HG02840 (cell line): ENCODE results near the gene GCLC.
"Not testable (repeated sequence)": the region's sequence is repeated elsewhere in the genome, so short reads cannot be mapped to it uniquely, and the experiment has no call there.

Source experiments
- ATAC-seq: cut with Tn5 transposase; IDR thresholded peaks from one replicate; pipeline ENCODE4 v1.9.1; 2021; ENCODE audit warnings: mild to moderate bottlenecking, moderate library complexity, moderate number of reproducible peaks; ENCODE audit not compliant: unreplicated experiment, low FRiP score

GCLC gene

DNA sequence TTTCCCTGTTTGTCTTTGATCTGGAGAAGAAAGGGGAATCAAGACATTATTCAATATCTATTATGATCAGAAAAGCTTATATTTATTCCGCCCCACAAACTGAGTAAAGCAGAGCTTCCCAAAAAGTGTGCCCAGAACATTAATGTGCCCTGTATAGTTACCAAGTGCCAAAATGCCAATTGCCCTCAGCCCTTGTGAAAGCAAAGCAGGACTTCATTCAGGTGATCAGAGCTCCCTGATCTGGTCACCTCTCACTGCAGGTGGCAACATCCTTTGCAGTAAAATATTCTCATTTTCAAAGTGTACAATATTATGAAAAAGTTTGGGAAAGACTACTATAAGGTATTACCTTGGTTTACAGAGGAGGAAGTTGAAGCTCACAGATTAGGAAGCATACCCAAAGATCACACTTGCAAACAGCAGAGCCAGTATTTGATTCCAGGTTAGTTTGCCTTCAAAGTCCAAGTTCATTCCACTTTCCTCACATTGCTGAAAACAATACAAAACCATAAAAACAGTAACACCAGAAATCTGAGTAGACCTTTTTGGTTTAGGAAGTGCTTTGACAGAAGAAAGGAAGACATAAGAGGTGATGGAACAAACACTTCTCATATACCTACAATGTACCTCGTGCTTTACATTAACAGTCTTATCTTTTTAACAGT lies 19.6 kb upstream of the GCLC start:
- no peak for ATAC-seq

DNA sequence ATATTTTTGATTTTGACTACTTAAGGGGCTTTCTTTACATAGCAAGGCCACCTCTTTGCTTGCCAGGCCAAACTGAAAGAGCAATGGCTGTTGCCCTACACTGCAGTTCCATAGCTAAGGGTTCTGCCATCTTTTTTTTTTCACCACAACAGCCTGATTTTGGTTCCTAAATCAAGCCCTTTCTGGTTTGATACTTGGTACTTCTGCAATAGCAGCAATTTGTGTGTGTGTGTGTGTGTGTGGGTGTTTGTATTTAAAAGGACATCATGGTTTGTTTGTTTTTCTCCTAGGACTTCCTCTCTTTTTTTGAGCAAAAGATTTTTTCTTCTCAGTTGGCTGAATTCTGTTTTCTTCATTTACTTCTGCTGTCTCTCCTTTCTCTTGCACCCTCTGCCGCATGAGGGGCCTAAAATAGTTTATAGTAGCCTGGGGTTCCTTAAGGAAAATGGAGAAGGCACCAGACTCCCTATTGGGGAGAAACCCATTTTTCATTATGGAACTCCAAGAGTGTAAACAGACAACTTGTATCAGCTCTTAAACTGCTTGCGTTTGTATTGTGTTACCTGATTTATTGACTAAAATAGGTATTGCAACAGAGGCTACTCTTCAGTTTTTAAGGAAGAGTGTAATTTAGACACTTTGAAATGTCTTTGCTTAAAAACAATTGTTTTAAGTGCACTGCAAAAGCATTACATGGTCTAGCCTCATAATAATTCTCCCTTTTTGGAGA lies 12.2 kb upstream of the GCLC start:
- no peak for ATAC-seq

DNA sequence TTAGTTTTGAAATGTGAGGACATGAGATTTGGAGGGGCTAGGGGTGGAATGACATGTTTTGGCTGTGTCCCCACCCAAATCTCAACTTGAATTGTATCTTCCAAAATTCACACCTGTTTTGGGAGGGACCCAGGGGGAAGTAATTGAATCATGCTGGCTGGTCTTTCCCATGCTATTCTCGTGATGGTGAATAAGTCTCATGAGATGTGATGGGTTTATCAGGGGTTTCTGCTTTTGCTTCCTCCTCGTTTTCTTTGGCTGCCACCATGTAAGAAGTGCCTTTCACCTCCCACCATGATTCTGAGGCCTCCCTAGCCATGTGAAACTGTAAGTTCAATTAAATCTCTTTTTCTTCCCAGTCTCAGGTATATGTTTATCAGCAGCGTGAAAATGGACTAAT lies 8.7 kb upstream of the GCLC start:
- not testable (repeated sequence) for ATAC-seq

DNA sequence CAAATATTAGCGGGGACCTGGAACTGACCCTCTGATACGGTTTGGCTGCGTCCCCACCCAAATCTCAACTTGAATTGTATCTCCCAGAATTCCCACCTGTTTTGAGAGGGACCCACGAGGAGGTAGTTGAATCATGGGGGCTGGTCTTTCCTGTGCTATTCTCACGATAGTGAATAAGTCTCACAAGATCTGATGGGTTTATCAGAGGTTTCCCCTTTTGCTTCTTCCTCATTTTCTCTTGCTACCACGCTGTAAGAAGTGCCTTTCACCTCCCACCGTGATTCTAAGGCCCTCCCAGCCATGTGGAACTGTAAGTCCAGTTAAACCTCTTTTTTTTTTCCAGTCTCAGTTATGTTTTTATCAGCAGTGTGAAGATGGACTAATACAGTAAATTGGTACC lies 6.8 kb upstream of the GCLC start:
- not testable (repeated sequence) for ATAC-seq

DNA sequence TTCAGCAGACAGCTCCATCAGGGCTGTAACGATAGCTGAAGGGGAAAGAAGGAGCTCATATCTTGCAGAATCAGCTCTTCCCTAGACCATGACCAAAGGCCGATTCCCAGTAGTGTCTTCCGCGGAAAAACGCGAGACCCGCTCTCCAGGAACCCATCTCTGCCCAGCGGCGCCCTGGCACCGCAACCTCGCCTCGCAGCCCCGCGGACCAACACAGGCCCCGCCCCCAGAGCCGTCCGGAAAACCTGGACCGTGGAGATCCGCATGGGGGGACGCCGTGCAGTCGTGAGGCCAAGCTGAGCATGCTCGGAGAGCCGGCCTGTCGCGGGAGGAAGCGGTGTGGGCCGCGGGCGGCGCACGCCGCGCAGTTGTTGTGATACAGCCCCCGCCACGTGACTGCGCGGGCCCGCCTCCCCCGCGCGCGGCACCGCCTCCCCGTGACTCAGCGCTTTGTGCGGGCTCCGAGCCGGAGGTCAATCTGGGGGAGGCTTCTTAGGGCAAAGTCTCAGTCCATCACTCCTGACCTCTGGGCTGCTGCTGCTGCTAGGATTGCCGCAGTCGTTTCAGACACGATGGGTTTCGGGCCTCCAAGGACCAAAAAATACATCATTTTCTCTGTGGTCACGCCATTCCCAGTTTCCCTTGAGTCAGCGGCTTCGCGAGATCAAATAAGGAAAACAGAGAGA lies 3.1 kb upstream of the GCLC start:
- peak; percentile 71 for ATAC-seq

DNA sequence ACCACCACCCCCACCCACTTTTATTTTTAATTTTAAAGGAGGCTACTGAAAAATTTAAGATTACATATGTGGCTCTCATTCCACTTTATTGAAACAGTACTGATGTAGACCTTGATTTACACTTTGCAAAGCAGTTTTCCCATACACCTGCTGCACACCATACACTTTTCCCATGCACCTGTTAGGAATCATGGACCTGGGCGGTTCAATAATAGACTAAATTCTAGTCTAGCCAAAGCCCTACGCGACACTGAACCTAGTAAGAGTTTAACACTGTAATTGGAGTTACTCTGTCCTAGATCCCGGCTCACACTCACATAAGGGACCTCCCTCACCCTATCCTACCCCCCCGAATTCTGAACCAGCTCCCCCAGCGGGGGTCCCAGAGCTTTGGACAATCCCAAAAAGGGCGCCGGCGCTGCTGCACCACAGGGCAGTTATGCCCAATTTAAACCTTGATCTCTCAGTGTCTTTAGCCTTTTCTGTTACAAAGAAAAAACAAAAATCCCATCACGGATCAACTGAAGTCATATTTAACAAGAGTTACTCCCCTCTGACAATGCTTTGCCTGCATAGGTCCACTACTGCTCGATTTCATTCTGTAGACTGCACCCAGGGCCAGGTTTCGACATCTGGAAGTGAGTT lies 2.4 kb upstream of the GCLC start:
- ATAC-seq, result peak; percentile 8

DNA sequence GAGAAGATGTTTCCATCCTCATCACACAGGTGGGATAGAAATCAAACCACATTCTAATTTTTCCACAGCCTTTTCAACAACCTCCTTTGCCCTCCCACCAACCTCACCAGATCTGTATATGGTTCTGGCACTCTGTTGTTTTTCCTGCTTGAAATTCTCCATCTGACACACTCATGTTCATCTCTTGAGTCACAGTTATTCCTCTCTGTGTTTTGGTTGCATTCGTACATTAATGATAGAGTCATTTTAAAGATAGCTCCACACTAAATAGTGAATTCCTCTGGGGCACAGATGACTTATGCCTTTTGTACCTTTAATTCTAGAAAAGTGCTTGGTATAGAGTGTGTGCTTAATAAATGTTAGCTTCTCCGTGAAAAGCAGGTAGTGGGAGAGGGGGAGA lies 1.4 kb upstream of the GCLC start:
- ATAC-seq, result no peak

DNA sequence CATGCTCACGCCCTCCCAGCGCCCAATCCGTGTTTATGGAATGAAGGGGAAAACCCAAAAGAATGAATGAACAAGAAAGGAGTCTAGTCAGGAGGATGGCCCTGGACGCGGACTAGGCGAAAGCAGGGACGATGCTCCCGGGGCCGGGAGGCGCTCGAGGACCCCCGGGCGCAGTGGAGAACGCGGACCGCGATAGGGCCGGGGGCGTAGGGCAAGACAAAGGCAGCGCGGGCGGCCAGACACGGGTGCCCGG lies 758 bp downstream of the GCLC start:
- no peak for ATAC-seq

DNA sequence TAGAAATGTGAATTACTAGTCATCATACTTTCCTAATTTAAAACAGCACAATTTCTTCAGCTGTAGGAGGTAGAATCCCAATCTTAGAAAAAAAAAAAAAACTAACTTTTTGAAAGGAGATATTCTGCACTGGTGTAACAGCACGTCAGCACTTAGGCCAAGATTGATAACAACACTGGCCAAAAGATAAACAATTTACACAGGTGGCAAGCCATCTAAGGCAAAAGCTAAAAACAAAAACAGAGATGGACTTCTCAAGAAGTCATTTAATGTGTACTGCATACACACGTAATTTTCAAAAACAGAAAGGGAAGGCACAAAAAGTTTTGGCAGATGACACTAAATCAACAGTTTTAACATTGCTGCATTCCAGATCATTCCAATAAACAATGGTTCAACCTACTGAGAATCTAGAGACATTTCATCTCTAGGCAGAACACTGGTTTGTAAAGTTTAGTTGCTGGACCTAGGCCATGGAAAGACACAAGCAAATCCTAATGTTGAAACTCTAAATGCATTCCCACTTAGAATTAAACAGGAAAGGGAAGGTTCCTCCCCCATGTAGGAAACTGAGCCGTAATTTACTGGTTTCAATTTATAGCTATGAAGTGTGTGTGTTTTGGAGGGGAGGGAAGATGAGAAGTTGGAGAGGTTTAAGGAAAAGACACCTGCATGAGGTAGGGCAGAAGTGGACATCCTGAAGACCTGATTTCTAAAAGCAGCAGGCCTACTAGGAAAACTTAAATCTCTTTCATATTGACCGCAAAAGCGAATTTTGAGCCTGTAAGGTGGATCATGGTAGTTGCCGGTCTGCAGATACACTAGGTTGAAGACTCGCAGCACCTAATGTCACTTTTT lies 1.3 kb downstream of the GCLC start:
- no peak for ATAC-seq

DNA sequence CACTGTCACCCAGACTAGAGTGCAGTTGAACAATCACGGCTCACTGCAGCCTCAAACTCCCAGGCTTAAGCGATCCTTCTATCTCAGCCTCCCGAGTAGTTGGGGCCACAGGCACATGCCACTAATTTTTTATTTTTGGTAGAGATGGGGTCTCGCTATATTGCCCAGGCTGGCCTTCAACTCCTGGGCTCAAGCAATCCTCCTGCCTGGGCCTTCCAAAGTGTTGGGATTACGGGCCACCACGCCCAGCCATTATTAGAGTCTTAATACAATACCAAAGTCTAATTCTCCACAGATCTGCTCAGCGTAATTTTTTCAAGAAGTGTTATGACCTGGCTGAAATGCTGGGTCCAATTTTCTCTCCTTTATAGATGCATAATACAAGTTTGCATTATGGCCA lies 3.0 kb downstream of the GCLC start:
- no peak for ATAC-seq

DNA sequence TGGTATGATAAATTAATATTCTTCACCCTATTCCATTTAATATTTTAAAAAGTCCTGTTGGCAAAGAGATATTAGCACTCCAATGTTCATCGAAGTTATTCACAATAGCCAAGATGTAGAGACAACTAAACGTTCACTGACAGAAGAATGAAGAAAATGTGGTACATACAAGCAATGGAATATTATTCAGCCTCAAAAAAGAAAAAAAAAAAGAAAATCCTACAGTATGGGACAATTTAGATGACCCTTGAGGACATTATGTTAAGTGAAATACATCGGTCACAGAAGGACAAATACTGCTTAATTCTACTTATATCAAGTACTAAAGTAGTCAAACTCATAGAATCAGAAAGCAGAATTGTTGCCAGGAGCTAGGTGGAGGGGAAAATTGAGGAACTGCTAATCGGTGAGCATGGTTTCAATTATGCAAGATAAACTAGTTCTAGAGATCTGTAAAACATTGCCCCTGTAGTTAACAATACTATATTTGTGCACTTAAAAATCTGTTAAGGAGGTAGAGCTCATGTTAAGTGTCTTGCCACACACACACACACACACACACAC lies 4.7 kb downstream of the GCLC start:
- no peak for ATAC-seq

DNA sequence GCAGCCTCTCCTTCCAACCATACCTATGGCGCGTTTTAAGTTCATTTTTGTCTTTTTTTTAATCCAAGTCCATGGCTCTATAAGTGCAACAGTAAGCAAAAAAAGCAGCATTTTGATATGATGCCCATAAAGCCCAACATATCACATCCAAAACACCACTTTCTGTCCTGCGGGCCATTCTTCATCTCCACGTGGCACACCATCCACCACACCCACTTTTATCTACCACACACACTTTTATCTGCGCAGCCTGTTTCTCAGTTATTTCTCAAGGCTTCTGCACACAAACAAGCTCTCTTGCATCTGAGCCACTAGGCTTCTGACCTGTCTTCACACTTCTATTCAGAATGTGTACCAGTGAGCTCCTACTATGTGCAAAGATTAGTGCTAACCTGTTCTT lies 5.3 kb downstream of the GCLC start:
- ATAC-seq, result no peak

DNA sequence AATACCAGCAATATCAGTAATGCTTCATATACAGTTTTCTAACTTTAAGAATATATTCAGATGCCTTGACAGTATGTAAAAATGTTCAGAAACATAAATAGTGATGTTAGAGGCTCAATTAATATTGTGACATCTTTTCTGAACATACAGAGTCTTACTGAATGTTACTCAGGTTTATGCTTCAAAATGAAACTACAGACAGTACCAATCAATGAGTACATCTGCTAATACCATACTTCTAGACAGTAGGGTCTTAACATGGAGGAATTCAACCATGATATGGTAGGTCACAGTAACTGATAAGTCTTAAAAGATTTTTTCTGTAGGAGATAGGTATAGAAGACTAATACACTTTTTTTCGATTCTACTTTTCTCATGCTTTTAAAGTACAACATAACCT lies 8.3 kb downstream of the GCLC start:
- no peak for ATAC-seq

DNA sequence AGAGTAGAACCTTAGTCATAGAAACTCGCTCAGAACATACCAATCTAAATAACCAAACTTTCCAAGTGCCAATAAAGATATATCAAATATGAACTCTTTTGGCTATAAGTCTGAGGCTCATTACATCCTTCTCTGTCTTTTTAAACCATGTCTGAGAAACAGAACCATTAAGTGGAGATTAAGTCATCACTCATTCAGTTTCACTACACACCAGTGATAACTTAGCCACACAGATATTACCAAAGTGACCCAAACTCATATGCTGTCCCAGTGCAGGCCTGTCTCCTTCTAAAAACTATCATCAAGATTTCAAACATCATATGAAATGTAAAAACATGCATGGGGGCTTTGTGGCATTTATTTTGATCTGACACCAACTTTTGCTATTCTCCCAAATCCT lies 12.0 kb downstream of the GCLC start:
- ATAC-seq, result no peak

DNA sequence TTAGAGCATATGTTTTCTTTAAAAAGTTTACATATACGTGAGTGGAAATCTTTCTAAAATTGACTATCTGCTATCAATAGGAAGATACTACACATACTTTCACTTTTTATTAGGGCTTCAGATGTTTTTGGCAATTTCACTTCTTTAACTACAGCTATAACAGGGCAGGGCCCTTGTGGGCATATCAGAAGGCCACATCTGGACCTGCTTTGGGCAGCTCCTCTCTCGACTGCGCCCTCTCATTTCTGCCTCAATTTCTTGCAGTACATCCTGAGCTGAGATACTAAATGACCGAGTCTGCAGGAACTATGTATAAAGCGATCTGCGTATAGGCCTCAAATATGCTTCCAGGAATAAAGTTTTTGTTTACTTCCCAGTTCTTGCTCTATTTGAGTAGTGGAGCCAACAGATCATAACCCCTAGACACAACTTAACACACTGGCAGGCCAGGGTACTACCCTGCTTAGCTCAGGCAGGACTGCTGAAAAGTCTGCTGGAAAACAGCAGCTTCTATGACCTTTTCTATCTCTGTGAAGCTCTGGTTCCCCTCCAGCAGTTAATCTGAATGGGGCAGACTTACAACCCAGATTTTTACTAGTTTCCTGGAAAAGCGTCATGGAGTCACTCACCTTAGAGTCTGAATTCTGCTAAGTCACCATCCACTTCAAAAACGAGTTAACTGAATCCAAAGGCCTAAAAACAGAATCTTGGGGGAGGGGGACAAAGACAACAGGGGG lies 12.7 kb downstream of the GCLC start:
- no peak for ATAC-seq

DNA sequence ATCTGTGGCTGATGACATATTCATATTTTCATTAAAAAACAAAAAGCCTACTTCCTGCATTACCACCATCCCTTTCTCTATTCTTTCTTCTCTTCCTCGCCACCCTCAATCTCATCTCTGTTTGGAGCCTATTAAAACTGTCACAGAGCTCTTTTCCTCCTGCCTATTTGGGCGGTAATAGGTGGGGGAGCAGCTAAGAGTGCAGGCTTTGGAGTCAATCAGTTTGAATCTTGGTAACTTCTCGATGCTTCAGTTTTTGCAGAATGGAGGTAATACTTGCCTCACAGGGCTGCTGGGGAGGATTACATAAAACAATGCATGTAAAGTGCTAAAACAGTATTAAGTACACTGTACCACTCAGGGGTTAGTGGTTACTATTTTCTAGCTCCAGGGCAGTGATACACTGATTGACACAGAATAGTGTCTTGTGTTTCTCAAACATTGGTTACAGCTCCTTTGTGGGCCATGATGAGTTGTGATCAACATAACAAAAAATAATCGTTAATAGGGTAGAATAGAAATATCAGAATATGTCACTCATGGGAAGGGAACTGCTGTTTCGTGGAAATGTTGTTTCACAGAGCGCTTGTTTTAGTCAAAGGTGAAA lies 14.0 kb downstream of the GCLC start:
- no peak for ATAC-seq

DNA sequence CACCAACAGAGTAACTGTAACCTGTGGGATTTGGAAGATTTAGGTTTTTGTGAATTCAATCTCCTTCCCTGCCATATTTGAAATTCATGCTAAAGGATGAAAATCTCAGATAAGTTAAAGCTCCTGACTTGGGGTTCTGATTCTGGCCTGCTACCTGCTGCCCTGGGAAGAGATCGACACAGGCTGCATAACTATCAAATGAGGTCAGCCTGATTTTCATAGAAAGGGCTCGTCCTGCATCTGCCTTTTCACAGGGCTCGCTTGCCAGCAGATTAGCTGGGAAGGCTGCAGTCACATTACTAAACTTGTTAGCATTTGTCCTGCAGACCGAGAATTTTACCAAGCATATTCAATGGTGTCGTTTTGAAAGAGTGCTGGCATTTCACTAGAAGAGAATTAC lies 14.6 kb downstream of the GCLC start:
- no peak for ATAC-seq

DNA sequence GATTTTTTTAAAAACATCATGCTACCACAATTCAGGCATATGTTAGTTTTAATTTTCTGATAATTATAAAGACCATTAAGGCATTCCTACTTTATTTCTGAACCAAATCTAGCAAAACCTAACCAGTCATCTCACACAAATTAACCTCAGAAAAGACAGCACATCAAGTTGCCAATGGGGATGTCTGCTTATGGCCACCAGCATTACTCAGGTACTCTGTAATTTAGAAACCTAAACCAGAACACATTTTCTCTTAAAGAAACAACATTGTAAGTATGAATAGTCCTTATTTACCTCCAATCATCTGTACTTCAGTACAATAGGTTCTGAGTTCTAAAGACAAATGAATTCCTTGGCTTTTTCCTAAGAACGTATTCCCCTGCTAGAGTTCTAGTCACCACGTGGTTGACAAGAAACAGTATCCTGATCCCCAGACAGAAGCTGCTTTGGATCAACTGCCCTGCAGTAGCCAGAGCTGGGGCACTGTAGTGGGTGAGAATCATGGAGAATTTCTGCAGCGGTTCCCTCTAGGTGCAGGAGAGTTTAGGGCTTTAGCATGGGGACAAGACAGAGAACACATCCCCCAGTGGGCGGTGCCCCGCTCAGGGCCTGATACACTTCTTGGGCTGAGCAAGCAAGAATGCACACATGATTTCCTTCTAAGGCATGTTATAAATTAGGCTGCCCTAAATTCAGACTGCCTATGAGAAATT lies 15.4 kb downstream of the GCLC start:
- ATAC-seq, result no peak

DNA sequence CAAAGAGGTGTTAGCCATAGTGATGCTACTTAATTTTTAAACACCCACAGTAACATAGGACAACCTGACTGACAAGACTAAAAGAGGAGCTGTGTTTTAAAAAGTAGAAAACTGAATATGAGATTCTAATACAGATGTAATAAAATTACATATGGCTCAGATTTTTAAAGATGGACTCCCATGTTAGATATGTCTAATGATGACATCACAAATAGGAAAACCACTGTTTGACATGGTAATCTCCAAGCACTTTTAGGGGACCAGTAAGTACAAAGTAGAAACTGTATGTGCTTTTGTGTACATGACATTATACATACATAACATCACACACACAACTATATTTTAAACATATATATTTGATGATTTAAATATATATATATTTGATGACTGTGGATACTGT lies 16.8 kb downstream of the GCLC start:
- no peak for ATAC-seq
